ENCODE measurements around the gene CLIC6. TPM values are rescaled to one million over a fixed set of nuclear protein-coding genes. Genes with fewer than 3 reads are reported as not detected.

The CLIC6 gene
- total and polyA plus RNA-seq, 2 experiments from 2014 or later = 1.1 to 1.5 TPM

DNA sequence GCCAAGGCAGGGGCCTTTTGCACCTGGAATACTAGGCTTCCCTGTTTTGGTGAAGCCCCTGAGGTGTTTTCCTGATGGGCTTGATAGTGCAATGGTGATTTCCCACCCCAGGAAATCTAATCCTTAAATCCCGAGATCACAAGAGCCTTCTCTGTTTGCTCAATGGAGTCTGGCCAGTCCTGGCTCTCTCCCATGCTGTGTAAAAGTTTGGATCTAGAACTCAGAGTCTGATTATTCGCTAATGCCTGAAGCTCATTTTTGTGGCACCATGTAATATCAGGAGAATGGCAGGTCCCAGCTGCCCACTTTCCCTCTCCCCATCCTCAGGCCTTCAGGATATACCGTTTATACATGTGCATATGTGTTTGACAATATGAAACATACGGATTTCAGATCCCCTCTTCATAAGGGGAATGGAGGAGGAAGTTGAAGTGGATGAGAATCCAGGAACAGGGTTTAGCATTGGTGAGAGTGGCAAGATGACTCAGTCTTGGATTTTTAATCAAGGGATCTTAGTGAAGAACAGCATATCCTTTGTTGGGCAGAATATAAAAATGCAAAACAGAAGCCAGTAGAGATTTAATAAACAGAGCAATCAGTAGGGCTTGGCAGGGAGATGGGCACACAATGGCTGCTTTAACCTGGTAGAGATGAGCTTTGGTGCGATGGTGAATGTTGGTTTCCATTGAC, 62.1 kb downstream of the CLIC6 start (continued):
- TF ChIP-seq CREB1 (CRISPR knock-in tag; IDR thresholded peaks at IDR 0.05; ENCODE audit: low read depth) (no peak), ZNF331 (CRISPR knock-in tag; IDR thresholded peaks at IDR 0.05; ENCODE audit: low read depth) (no peak), EZH2 (IDR thresholded peaks at IDR 0.05; ENCODE audit: low read depth, unreplicated experiment) (no peak), POLR2AphosphoS5 (IDR thresholded peaks at IDR 0.05; ENCODE audit: low read depth) (no peak)
- TF ChIP-seq, protein P1, sequence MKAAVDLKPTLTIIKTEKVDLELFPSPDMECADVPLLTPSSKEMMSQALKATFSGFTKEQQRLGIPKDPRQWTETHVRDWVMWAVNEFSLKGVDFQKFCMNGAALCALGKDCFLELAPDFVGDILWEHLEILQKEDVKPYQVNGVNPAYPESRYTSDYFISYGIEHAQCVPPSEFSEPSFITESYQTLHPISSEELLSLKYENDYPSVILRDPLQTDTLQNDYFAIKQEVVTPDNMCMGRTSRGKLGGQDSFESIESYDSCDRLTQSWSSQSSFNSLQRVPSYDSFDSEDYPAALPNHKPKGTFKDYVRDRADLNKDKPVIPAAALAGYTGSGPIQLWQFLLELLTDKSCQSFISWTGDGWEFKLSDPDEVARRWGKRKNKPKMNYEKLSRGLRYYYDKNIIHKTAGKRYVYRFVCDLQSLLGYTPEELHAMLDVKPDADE (IDR thresholded peaks at IDR 0.05) = no peak

DNA sequence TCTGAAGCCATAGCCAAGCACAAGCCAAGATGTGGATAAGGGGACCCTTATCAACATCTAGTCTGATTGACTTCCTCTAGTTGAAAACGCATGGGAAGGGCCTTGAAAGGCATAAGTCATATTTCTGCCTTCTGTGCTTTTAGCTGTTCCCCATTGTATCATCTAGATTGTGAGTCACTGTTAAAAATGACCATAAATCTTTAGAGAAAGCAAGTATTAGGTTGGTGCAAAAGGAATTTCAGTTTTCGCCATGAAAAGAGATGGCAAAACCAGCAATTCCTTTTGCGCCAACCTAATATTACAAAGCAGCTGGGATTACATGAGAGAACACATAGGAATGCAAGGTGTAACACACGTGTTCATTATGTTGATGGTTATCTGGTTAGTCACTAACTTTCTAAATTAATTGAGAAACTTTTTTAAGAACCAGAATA, 63.6 kb downstream of the CLIC6 start:
- H3K9me3 Mint-ChIP-seq = no peaks in the 10 kb centered on the region
- Histone ChIP-seq H2AFZ (no peak overlapping the region), H3F3A (replicated peaks; ENCODE audit: low read depth) (no peaks in the 10 kb centered on the region), H3K4me3 (no peak overlapping the region), H3K9me2 (ENCODE audit: insufficient read depth) (peaks cover 11% of the 10 kb centered on the region), H3K27ac (ENCODE audit: low read depth) (no peak overlapping the region), H3K4me2 (no peak overlapping the region), H3K79me2 (replicated peaks; ENCODE audit: insufficient read depth) (no peaks in the 10 kb centered on the region), H3K27me3 (ENCODE audit: insufficient read depth) (no peaks in the 10 kb centered on the region), H3K36me3 (ENCODE audit: insufficient read depth) (no peaks in the 10 kb centered on the region), H3K4me1 (ENCODE audit: insufficient read depth) (no peaks in the 10 kb centered on the region), H4K20me1 (replicated peaks; ENCODE audit: insufficient read depth) (no peaks in the 10 kb centered on the region)
- DNase-seq (ENCODE audit: low spot score) (no peak), ATAC-seq (no peak)
- no peak overlapping the region for H3K4me3 Mint-ChIP-seq
- TF ChIP-seq EZH2 (IDR thresholded peaks at IDR 0.05; ENCODE audit: low read depth, unreplicated experiment) (no peak), STAT1 (IDR thresholded peaks at IDR 0.05; ENCODE audit: unreplicated experiment) (no peak)
- TF ChIP-seq, protein P2, sequence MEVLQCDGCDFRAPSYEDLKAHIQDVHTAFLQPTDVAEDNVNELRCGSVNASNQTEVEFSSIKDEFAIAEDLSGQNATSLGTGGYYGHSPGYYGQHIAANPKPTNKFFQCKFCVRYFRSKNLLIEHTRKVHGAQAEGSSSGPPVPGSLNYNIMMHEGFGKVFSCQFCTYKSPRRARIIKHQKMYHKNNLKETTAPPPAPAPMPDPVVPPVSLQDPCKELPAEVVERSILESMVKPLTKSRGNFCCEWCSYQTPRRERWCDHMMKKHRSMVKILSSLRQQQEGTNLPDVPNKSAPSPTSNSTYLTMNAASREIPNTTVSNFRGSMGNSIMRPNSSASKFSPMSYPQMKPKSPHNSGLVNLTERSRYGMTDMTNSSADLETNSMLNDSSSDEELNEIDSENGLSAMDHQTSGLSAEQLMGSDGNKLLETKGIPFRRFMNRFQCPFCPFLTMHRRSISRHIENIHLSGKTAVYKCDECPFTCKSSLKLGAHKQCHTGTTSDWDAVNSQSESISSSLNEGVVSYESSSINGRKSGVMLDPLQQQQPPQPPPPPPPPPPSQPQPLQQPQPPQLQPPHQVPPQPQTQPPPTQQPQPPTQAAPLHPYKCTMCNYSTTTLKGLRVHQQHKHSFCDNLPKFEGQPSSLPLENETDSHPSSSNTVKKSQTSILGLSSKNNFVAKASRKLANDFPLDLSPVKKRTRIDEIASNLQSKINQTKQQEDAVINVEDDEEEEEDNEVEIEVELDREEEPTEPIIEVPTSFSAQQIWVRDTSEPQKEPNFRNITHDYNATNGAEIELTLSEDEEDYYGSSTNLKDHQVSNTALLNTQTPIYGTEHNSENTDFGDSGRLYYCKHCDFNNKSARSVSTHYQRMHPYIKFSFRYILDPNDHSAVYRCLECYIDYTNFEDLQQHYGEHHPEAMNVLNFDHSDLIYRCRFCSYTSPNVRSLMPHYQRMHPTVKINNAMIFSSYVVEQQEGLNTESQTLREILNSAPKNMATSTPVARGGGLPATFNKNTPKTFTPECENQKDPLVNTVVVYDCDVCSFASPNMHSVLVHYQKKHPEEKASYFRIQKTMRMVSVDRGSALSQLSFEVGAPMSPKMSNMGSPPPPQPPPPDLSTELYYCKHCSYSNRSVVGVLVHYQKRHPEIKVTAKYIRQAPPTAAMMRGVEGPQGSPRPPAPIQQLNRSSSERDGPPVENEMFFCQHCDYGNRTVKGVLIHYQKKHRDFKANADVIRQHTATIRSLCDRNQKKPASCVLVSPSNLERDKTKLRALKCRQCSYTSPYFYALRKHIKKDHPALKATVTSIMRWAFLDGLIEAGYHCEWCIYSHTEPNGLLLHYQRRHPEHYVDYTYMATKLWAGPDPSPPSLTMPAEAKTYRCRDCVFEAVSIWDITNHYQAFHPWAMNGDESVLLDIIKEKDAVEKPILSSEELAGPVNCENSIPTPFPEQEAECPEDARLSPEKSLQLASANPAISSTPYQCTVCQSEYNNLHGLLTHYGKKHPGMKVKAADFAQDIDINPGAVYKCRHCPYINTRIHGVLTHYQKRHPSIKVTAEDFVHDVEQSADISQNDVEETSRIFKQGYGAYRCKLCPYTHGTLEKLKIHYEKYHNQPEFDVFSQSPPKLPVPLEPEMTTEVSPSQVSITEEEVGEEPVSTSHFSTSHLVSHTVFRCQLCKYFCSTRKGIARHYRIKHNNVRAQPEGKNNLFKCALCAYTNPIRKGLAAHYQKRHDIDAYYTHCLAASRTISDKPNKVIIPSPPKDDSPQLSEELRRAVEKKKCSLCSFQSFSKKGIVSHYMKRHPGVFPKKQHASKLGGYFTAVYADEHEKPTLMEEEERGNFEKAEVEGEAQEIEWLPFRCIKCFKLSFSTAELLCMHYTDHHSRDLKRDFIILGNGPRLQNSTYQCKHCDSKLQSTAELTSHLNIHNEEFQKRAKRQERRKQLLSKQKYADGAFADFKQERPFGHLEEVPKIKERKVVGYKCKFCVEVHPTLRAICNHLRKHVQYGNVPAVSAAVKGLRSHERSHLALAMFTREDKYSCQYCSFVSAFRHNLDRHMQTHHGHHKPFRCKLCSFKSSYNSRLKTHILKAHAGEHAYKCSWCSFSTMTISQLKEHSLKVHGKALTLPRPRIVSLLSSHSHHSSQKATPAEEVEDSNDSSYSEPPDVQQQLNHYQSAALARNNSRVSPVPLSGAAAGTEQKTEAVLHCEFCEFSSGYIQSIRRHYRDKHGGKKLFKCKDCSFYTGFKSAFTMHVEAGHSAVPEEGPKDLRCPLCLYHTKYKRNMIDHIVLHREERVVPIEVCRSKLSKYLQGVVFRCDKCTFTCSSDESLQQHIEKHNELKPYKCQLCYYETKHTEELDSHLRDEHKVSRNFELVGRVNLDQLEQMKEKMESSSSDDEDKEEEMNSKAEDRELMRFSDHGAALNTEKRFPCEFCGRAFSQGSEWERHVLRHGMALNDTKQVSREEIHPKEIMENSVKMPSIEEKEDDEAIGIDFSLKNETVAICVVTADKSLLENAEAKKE (CRISPR knock-in tag; IDR thresholded peaks at IDR 0.05) = no peak
- no peak overlapping the region for H3K27ac Mint-ChIP-seq
- peaks cover 6% of the 10 kb centered on the region; the same call in 2 of the 3 replicates for H3K4me1 Mint-ChIP-seq
- H3K27me3 Mint-ChIP-seq (ENCODE audit: insufficient read depth, low read depth, poor library complexity) = peaks cover 5% of the 10 kb centered on the region
- no peaks in the 10 kb centered on the region for H3K36me3 Mint-ChIP-seq (ENCODE audit: low read depth)

Measured in GM23338 (cell line).